WTC11 (cell line): ENCODE data around the gene CD48.

ENCODE experiments used
- AR ChIP-seq: fragments of 250-450 bp; sonication (Bioruptor Pico); IDR thresholded peaks from 2 replicates; pipeline ENCODE4 v1.9.0; 2021; ENCODE audit warnings: mild to moderate bottlenecking
- CTCF ChIP-seq: fragments of 200-600 bp; IDR thresholded peaks from 2 replicates; pipeline ENCODE4 v1.8.0; 2022; ENCODE audit warnings: antibody characterized with exemption
- MAX ChIP-seq: sonication (generic); formaldehyde crosslinking; IDR thresholded peaks from 2 replicates; pipeline ENCODE4 v1.8.0; 2022; ENCODE audit warnings: mild to moderate bottlenecking, missing genetic modification reagents
- TEAD4 ChIP-seq: sonication (generic); formaldehyde crosslinking; IDR thresholded peaks from 2 replicates; pipeline ENCODE4 v1.8.0; 2022; ENCODE audit warnings: mild to moderate bottlenecking, missing genetic modification reagents
- USF2 ChIP-seq: sonication (generic); formaldehyde crosslinking; IDR thresholded peaks from 2 replicates; pipeline ENCODE4 v1.8.1; 2023; ENCODE audit warnings: mild to moderate bottlenecking, missing genetic modification reagents, moderate library complexity
- ZSCAN18 ChIP-seq: fragments of 250-450 bp; sonication (Bioruptor Pico); IDR thresholded peaks from 2 replicates; pipeline ENCODE4 v2.1.2; 2022; ENCODE audit warnings: mild to moderate bottlenecking, moderate library complexity

- no peak for TF ChIP-seq CTCF
- TF ChIP-seq TEAD4 (CRISPR knock-in tag): no peak
- no peak for TF ChIP-seq USF2 (CRISPR knock-in tag)
- no peak for TF ChIP-seq ZSCAN18
- no peak for TF ChIP-seq AR
- TF ChIP-seq MAX (CRISPR knock-in tag): no peak
Observed at GRCh38 chr1:160723332-160723731, 11.7 kb upstream of the CD48 start.
